ENCODE measurements around the gene JMJD1C. TPM values are rescaled to one million over a fixed set of nuclear protein-coding genes. Genes with fewer than 3 reads are reported as not detected.
A peak's percentile ranks its signal among the peaks of the same experiment; 100 is the strongest.

JMJD1C gene
- total RNA-seq, 1 experiment from 2014 or later, result 91.9 TPM

GRCh38 chr10:63318491-63318890 lies 147.3 kb downstream of the JMJD1C start:
- intact Hi-C loops (cut with micrococcal nuclease), result no loop called here
- CTCF ChIA-PET, result no interaction called here

DNA sequence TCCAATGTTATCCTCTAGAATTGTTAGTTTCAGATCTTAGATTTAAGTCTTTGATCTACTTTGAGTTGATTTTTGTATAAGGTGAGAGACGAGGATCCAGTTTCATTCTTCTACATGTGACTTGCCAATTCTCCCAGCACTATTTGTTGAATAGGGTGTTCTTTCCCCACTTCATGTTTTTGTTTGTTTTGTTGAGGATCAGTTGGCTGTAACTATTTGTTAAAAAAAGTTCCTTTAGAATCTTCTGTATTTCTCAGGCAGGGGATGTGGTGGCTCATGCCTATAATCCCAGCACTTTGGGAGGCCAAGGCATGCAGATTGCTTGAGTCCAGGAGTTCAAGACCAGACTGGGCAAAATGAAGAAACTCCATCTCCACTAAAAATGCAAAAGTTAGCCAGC lies 151.8 kb downstream of the JMJD1C start:
- intact Hi-C loops (cut with micrococcal nuclease), result no loop called here
- Mint-ChIP-seq H3K27me3 (ENCODE audit: insufficient read depth, unreplicated experiment) (no peaks in the 10 kb centered on the region), H3K36me3 (ENCODE audit: insufficient read depth, unreplicated experiment) (peaks cover 11% of the 10 kb centered on the region), H3K9me3 (ENCODE audit: unreplicated experiment) (no peaks in the 10 kb centered on the region), H3K4me1 (ENCODE audit: insufficient read depth, unreplicated experiment) (no peaks in the 10 kb centered on the region), H3K4me3 (ENCODE audit: unreplicated experiment) (no peak overlapping the region), H3K27ac (ENCODE audit: low read depth, unreplicated experiment) (no peak overlapping the region)
- CTCF ChIA-PET, result interaction anchor here (0.6 kb wide), 3 partner anchors 8 to 202 kb away, joined by 3 to 4 read pairs (median 3); no protein-coding TSS in a partner anchor
- TF ChIP-seq, protein P1, sequence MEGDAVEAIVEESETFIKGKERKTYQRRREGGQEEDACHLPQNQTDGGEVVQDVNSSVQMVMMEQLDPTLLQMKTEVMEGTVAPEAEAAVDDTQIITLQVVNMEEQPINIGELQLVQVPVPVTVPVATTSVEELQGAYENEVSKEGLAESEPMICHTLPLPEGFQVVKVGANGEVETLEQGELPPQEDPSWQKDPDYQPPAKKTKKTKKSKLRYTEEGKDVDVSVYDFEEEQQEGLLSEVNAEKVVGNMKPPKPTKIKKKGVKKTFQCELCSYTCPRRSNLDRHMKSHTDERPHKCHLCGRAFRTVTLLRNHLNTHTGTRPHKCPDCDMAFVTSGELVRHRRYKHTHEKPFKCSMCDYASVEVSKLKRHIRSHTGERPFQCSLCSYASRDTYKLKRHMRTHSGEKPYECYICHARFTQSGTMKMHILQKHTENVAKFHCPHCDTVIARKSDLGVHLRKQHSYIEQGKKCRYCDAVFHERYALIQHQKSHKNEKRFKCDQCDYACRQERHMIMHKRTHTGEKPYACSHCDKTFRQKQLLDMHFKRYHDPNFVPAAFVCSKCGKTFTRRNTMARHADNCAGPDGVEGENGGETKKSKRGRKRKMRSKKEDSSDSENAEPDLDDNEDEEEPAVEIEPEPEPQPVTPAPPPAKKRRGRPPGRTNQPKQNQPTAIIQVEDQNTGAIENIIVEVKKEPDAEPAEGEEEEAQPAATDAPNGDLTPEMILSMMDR (IDR thresholded peaks at IDR 0.05; ENCODE audit: unreplicated experiment), result no peak
- POLR2A ChIA-PET, result no interaction called here
- no TSS peak for BruUV-seq (replicated peaks)
- no peak for DNase-seq (ENCODE audit: unreplicated experiment)

More at GRCh38 chr10:63318491-63318890, 147.3 kb downstream of the JMJD1C start:
- BruUV-seq (replicated peaks), result no TSS peak
- Mint-ChIP-seq H3K36me3 (ENCODE audit: insufficient read depth, unreplicated experiment) (peaks cover 11% of the 10 kb centered on the region), H3K27ac (ENCODE audit: low read depth, unreplicated experiment) (no peak overlapping the region), H3K27me3 (ENCODE audit: insufficient read depth, unreplicated experiment) (no peaks in the 10 kb centered on the region), H3K4me1 (ENCODE audit: insufficient read depth, unreplicated experiment) (no peaks in the 10 kb centered on the region), H3K9me3 (ENCODE audit: unreplicated experiment) (no peaks in the 10 kb centered on the region), H3K4me3 (ENCODE audit: unreplicated experiment) (no peak overlapping the region)
- POLR2A ChIA-PET, result no interaction called here
- TF ChIP-seq, protein P1 (IDR thresholded peaks at IDR 0.05; ENCODE audit: unreplicated experiment), result no peak
- DNase-seq (ENCODE audit: unreplicated experiment), result no peak

DNA sequence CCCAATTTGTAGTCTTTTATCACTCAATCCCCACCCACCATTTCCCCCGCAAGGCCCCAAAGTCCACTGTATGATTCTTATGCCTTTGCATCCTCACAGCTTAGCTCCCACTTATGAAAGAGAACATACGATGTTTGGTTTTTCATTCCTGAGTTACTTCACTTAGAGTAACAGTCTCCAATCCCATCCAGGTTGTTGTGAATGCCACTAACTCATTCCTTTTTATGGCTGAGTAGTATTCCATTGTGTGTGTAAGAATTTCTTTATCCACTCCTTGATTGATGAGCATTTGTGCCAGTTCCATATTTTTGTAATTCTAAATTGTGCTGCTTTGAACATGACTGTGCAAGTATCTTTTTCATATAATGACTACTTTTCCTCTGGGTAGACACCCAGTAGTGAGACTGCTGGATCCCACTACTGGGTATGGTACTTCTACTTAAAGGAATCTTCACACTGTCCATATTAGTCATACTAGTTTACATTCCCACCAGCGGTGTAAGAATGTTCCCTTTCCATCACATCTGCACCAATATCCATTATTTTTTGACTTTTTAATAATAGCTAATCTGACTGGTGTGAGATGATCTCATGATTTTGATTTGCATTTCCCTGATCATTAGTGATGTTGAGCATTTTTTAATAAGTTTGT lies 152.6 kb downstream of the JMJD1C start:
- Mint-ChIP-seq H3K4me1 (ENCODE audit: insufficient read depth, unreplicated experiment) (no peaks in the 10 kb centered on the region), H3K36me3 (ENCODE audit: insufficient read depth, unreplicated experiment) (peaks cover 11% of the 10 kb centered on the region), H3K9me3 (ENCODE audit: unreplicated experiment) (no peaks in the 10 kb centered on the region), H3K27me3 (ENCODE audit: insufficient read depth, unreplicated experiment) (no peaks in the 10 kb centered on the region), H3K27ac (ENCODE audit: low read depth, unreplicated experiment) (no peak overlapping the region), H3K4me3 (ENCODE audit: unreplicated experiment) (no peak overlapping the region)
- no peak for DNase-seq (ENCODE audit: unreplicated experiment)
- ChIA-PET CTCF (interaction anchor here (0.6 kb wide), 1 partner anchor 8 kb away, joined by 3 read pairs; no protein-coding TSS in a partner anchor), POLR2A (no interaction called here)
- intact Hi-C loops (cut with micrococcal nuclease), result no loop called here
- TF ChIP-seq, protein P1 (IDR thresholded peaks at IDR 0.05; ENCODE audit: unreplicated experiment), result no peak
- BruUV-seq (replicated peaks), result no TSS peak

- Mint-ChIP-seq H3K9me3 (ENCODE audit: unreplicated experiment) (no peaks in the 10 kb centered on the region), H3K4me1 (ENCODE audit: insufficient read depth, unreplicated experiment) (no peaks in the 10 kb centered on the region), H3K27me3 (ENCODE audit: insufficient read depth, unreplicated experiment) (no peaks in the 10 kb centered on the region), H3K36me3 (ENCODE audit: insufficient read depth, unreplicated experiment) (peaks cover 12% of the 10 kb centered on the region), H3K4me3 (ENCODE audit: unreplicated experiment) (no peak overlapping the region), H3K27ac (ENCODE audit: low read depth, unreplicated experiment) (peak overlapping the region; percentile 44)
- intact Hi-C loops (cut with micrococcal nuclease), result no loop called here
- BruUV-seq (replicated peaks), result no TSS peak
- ChIA-PET POLR2A (interaction anchor here (0.8 kb wide), 1 partner anchor 40 kb away, joined by 3 read pairs; no protein-coding TSS in a partner anchor), CTCF (interaction anchor here (0.6 kb wide), 1 partner anchor 46 kb away, joined by 3 read pairs; no protein-coding TSS in a partner anchor)
- TF ChIP-seq, protein P1 (IDR thresholded peaks at IDR 0.05; ENCODE audit: unreplicated experiment), result no peak
- no peak for DNase-seq (ENCODE audit: unreplicated experiment)
Observed at GRCh38 chr10:63308628-63309027, 157.1 kb downstream of the JMJD1C start.

All from MCF 10A (cell line).